Midbrain (tissue), 1 donor: ENCODE measurements around the gene TCL1B.
"Not testable (repeated sequence)": the region's sequence is repeated elsewhere in the genome, so short reads cannot be mapped to it uniquely, and the experiment has no call there.

Experiments
- DNase-seq: peaks from one replicate; lab custom pipeline; 2025; lab: John Stamatoyannopoulos, UW

TCL1B gene

DNA sequence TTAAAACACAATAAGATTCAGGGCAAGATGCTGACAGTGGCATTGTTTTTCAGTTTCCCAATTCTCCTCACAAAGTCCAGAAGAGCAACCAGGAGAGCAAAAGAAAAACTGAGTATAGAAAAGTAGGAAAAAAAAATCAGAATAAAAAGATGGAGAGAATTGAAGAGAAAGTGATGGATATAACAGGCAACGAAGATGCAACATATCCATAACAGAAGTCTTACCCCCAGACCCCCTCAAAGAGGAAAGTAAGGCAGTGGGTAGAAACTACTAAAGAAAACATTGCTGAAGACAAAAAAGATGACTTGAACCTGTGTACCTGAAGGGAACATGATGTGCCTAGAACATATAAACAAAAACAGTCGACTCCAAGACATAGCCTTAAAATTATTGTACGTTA lies 17.1 kb downstream of the TCL1B start:
- no peak for DNase-seq

DNA sequence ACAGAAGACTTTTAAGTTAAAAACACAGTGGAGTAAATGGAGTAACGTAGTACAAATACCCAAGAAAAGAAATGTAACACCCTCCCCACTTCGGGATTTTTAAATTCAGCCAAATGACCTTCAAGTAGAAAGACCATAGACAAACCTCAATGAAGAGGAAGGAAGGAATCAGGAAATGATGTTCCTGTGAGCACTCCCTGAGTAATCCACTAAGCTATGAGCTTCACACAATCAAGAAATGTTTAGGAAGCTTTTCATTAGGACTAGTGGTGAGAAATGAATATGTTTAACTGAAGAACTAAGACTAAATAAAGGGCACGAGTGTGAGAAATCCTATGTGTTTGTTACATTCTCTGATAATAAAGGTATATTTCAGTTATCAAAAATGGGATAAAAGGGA lies 17.6 kb downstream of the TCL1B start:
- DNase-seq = no peak

DNA sequence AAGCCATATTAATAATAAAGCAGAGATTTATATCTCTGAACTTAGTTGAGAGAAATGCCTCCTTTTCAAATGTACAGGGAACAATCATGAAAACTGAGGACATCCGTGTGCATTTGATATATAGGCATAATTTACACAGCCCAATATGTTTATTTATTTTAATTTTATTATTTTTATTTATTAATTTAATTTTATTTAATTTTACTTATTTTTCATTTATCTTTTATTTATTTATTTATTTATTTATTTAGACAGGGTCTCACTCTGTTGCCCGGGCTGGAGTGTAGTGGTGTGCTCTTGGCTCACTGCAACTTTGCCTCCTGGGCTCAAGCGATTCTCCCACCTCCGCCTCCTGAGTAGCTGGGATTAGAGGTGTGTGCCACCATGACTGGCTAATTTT lies 19.3 kb downstream of the TCL1B start:
- DNase-seq = no peak

DNA sequence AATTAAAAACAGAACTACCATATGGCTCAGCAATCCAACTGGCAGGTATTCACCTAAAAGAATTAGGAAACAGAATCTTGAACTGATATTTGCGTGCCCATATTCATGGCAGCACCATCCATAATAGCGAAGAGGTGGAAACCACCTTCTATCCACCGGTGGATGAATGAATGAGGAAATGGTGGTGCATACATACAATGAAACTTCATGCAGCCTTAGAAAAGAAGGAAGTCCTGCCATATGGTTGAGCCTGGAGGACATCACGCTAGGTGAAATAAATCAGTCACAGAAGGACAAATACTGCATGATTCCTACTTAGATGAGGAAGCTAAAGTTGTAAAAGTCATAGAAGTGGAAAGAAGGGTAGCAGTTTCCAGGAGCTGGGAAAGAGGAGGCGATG lies 21.1 kb downstream of the TCL1B start:
- no peak for DNase-seq

DNA sequence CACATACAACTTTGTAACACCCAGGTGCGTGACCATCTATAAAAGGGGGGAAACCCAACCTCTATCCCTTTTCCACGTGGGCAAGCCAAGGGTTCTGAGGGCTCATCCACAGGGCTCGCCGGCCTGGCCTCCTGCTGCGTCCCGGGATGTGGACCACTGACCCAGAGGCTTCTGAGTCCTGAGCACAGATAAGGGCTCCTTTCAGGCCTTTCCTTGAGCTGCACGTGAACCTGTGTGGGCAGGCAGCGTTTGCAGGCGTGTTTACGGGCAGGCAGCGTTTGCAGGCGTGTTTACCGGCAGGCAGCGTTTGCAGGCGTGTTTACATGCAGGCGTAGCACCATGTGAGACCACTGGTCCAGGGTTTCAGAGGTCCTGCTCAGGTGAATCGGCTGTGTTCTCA lies 23.9 kb downstream of the TCL1B start:
- DNase-seq = no peak

DNA sequence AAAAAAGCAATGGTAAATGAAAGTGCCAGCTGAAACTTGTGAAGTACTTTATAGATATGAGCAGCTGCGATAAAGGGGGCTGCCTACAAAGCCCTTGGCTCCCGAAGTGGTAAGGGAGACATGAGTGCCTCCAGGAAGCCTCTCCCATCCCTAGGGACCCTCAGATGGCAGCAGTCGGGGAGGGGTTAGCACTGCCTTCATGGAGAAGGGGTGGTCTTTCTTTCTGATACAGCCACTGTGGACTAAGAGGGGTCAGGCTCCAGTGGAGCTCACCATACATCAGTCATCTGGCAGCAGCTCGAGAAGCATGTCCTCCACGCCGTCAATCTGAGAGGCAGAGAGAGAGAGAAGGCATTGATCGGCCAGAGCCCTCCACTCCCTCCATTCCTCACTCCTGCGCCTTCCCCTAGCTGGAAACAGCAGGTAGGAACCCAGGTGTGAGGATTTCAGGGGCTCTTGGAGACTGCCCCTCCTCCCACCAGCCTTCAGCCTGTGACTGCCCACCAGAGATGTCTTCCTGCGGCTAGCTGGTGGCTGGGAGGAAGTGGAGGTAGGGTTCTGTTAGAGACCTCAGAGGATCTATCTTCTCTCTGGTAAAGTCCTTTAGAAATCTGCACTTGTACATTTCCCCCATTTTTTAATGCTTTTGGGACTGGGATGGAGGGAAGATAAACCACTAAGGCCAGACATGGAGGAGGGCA lies 25.4 kb downstream of the TCL1B start:
- DNase-seq = no peak

DNA sequence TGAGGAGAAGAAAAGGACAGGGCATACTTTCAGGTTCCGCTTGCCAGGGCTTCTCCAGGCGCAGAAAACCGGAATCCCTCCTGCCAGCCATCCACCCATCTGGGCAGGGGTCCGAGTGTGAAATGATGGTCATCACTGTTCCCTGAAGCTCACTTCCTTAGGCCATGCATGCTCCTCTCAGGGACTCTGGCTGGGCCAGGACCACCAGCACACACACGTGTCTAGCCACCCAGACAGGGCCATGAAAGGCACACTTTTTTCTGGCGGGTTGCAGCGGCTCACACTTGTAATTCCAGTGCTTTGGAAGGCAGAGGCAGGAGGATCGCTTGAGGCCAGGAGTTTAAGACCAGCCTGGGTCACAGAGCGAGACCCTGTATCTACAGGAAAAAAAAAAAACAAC lies 26.2 kb downstream of the TCL1B start:
- DNase-seq = no peak

DNA sequence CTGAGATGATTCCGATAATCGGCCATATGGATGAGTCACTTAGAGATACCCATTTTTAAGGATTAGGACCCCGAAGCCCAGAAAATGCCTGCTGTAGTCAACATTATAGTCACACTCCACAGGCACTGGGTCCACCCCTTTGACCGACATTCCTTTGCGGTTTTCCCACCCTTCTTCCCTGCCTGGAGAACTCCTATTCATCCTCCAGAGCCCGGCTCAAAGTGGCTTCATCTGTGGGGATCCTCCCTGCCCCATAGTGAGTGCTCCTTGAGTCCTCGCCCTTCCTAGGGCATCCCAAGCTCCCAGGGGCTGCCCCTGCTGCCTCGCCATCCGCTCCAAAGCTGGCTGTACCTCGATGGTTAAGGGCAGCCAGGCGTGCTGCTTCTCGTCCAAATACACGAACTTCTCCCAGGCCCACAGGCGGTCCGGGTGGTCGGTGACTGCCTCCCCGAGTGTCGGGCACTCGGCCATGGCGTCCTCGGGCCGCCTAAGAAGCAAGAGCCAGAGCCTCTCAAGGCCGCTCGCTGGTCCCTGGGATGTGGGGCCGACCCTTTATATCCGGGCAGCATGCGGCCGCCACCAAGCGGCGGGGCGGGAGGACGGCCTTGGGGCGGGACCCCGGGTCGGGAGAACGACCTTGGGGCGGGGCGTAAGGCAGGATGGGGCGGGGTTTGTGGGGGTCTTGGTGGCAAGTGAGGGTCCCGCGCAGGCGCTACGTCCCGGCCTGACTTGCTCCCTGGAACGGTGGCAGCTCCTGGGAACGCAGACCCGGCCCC lies 27.6 kb downstream of the TCL1B start, which contains the start of gene TCL1A:
Gene TCL1A (minus strand): TSS at position 530 of the 776 bp plus-strand sequence. CDS start 59 bp downstream, at position 471.
- no peak for DNase-seq

DNA sequence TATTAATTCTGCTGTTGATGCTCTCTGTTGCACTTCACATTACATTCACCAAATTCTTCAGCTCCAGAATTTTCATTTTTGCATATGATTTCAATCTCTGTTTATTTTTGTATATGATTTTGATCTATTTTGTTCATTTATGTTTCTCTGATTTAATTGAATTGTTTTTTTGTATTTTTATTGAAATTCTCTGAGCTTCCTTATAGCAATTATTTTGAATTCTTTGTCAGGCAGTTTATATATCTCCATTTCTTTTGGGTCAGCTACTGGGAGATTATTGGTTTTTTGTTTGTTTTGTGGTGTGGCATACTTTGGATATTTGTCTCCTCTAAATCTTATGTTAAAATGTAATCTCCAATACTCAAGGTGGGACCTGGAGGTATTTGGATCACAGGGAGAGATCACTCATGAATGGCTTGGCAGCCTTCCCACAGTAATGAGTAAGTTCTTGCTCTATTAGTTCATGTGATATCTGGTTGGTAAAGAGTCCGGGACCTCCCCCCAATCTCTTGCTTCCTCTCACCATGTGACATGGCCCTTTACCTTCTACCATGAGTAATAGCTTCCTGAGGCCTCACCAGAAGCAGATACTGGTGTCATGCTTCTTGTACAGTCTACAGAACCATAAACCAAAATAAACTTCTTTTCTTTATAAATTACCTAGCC lies 36.4 kb downstream of the TCL1B start:
- no peak for DNase-seq

DNA sequence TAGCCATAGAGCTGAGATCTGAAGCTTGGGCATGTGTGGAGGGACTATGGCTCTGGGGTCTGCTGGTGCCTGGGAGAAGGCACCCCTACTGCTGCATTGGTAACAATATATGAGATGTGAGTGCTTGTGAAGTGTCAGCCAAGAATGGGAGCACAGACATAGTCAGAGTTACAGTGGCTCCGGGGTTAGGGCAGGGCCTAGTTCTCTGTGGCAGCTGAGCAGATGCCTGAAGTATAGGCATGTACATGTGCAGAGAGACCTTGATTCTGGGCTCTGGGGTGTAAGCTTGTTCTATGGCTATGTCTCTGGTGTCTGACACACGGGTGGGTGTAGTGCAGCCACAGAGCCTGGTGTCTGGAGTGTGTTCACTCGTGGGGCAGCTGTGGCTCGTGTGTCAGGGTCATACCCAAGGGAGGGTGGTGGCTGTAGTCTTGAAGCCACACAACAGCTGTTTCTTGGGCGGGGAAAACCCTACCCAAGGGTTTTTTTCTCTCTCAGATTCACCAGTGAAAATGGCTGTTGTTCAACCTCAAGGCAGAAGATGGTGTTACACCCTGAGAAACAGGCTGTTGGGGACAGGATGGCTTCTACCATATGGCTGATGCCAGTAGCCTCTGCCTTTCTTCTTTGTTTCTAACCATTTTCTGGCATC lies 39.6 kb downstream of the TCL1B start:
- no peak for DNase-seq

DNA sequence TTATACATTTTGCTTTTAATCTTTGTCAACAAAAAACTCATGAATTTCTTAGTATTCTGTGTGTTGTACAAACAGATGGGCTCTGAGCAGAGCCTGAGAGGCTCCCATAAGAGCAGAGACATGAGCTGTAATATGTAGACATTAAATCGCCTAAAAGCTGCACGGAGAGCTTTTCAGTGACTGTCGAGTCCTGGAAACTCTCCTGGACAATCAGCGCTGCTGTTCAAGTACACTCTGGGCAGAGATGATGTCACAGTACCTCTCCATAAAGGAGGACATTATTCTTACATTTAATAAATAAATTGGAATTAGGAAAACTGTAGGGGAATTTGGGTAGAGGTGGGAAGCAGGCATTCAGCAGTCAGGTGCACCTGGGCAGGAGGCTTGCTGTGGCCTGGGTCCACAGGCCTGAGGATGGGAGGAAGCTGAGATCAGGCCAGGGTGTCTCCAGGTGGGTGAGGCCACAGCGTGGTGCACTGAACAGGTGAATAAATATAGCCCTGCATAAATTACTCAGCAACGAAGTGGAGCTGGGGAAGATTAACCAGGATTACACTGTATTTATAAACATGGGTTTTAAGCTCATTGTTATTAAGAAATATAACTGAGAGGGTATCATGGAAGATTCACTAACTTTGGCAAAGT lies 41.0 kb downstream of the TCL1B start:
- no peak for DNase-seq

DNA sequence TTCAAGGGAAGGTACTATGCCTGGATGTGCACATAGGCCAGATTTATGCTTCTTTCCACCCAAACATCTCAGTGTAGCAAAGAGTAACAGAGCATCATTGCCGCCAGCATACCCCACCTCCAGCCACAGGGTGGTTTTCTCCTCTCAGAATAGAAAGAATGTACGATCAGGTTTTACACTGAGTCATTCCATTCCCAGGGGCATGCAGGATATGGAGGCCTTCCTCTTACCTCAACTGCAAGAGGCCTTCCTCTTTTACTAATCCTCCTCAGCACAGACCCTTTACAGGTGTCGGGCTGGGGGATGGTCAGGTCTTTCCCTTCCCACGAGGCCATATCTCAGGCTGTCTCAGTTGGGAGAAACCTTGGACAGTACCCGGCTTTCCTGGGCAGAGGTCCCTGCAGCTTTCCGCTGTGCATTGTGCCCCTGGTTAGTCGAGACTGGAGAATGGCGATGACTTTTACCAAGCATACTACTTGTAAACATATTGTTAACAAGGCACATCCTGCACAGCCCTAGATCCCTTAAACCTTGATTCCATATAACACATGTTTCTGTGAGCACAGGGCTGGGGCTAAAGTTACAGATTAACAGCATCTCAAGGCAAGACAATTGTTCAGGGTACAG lies 43.3 kb downstream of the TCL1B start:
- DNase-seq = not testable (repeated sequence)

DNA sequence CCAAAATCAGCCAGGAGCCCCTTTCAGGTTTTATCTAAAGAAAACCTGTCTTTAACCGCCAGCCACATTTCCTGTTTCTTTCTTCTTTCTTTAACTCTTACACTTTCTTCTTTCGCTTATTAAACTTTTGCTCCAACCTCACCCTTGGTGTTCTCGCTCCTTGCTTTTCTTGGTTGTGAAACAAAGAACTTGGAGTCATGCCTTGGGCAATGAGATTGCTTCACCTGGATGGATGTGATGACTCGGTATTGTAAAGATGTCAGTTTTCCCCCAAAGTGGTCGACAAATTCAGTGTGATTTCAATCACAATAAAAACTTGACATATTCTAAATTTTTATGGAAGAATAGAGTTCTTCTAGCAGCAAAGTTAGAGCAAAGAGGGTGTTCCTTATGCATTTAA lies 43.9 kb downstream of the TCL1B start:
- DNase-seq = no peak

DNA sequence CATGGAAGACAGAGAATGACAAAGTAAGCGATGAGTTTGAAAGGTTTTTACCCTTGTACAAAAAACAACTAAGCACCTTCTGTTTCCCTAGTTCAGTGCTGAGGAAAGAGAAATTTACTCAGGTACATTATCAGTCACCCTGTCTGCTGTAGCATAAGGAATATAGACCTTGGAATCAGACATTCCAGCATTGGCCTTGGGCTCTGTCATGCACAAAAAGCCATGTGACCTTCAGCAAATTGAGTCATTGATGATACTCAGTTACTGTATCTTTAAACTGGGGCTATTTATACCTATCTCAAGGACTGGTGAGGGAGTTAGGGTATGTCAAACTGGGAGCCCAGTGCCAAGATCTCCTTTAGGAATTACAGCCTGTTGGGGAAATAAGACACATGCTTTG lies 47.0 kb downstream of the TCL1B start:
- no peak for DNase-seq

DNA sequence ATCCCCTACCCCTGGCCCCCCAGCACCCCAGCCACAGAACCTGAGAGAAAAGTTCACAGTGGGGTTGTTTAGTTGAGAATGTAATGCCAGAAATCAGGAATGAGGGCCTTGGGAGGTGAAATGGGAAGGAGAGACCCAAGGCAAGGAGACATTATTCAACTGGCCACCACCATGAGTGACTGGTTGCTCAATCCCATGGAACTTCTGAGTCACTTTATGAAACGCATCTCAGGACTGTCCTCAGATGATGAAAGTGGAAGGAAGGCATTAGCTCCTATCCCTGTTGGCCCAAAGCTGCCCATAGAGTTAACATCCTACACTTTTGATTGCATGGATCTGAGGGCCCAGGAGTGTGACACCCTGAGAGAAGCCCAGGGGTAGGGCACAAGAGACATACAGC lies 53.1 kb downstream of the TCL1B start:
- DNase-seq = no peak

DNA sequence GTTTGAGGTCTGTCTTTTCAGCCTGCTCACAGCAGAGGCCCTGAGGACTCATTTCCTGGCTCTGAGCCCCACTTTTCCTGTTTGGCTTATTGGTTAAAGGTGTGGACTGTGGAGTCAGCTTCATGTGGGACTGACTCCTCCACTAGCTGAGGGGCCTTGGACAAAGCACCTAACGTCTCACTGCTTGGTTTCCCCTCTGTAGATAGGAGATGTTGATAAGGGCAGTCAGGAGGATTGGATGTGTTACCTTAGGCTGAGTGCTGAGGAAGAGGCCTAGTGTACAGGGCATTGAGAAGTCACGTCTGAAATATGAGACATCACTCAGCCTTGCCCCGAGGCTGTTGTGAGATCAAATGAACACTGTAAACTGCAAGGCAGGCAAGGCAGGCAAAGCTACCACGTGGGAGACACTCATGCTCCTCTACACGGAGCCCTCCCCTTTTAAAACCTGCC lies 54.8 kb downstream of the TCL1B start:
- no peak for DNase-seq

DNA sequence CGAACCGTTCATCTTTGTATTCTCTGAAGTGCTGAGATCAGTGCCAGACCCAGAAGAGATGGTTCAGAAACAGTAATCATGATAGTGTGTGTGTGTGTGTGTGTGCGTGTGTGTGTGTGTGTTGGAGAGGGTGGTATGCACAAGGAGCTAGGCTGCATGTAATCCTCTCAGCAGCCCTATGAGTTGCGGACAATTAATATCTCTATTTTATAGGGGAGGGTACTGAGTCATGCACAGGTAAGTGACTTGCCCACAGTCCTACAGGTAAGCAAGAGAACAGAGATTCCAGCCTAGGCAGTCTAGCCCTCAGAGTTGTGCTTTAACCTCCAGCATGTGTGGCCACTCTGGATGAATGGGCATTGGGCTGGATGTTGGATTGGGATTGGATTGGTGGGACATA lies 55.6 kb downstream of the TCL1B start:
- DNase-seq = no peak
